ENCODE results near the gene CTCF. TPM values are rescaled to one million over a fixed set of nuclear protein-coding genes. Genes with fewer than 3 reads are reported as not detected.
A peak's percentile ranks its signal among the peaks of the same experiment; 100 is the strongest.

Gene CTCF
- total and polyA plus RNA-seq, 2 donors (not counting 3 experiments of a cell fraction or from before 2014, with no cell fraction given), result 20.7 to 40.0 TPM

DNA sequence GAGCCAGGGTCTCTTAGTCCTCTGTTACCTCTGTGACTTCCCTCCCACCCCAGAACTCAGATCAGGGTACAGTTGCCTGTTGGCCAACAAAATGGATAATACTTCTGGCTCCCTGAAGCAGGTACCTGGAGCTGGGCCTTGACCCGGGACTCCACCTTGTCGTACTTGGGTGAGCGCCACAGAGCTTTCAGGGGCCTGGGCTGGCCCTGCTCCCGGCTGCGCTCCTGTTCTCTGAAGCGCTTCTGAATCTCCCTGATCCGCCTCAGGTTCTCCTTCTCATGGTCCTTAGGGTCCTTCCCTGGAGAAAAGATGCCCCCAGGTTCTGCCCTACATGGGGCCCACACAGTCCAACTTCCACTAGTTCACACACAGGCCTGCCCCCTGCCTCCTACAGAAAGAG is 102.5 kb downstream of the CTCF start:
- CTCF ChIA-PET, result interaction anchor here (1.9 to 12.7 kb wide), 2 partner anchors 20 to 144 kb away, joined by 5 to 163 read pairs; partner anchors contain the start of gene CARMIL2

DNA sequence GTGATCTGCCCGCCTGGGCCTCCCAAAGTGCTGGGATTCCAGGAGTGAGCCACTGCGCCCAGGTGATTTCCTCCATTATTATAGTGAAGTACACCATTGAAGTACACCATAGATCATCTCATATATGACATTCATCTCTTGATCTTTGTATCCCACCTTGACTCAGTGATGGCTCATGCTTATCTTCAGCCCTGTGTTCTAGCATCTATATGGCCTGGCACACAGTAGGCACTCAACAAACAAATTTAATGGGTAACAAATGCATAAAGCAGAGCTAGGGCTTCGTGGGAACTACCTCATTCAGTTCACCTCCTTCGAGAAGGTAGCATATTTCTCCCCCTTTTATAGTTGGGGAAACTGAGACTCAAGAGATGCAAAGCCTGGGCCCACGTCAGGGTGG is 103.3 kb downstream of the CTCF start:
- intact Hi-C loops (cut with micrococcal nuclease) (no loop called here), dilution Hi-C loops (cut with MboI; ENCODE audit: extremely low pct_ligation_motif_present, low sequenced_read_pairs) (no loop called here)
- no peak for FAIRE-seq
- Histone ChIP-seq H3K9me3 (replicated peaks; ENCODE audit: control insufficient read depth, insufficient read depth, low read length) (no peaks in the 10 kb centered on the region), H2AFZ (ENCODE audit: low read depth, low read length) (no peak overlapping the region), H3K4me1 (ENCODE audit: control insufficient read depth, extremely low read depth, insufficient read depth, low read length) (peaks cover 20% of the 10 kb centered on the region), H3K4me2 (ENCODE audit: insufficient read depth, low read length) (peak overlapping the region; percentile 18), H3K9ac (replicated peaks; ENCODE audit: extremely low read depth, insufficient read depth, low read length) (no peak overlapping the region), H3K27ac (ENCODE audit: insufficient read depth, low read depth, low read length) (no peak overlapping the region), H3K9me1 (replicated peaks; ENCODE audit: control insufficient read depth, extremely low read depth, insufficient read depth, low read length) (no peaks in the 10 kb centered on the region), H4K20me1 (replicated peaks; ENCODE audit: control insufficient read depth, extremely low read depth, insufficient read depth, low read length) (no peaks in the 10 kb centered on the region), H3K36me3 (ENCODE audit: control insufficient read depth in 2 of 2, extremely low read depth in 1 of 2, insufficient read depth in 2 of 2, low read length in 2 of 2) (peaks cover 0 to 6% of the 10 kb centered on the region in 2 experiments), H3K27me3 (ENCODE audit: control insufficient read depth in 2 of 2, insufficient read depth in 2 of 2, low read length in 2 of 2) (no peaks in the 10 kb centered on the region), H3K4me3 (replicated peaks in 1 of 3; ENCODE audit: insufficient read depth in 1 of 3, low read depth in 1 of 3, low read length in 3 of 3) (peak overlapping the region in 2 of 3 experiments; percentile 27 to 74), H3K79me2 (ENCODE audit: control insufficient read depth, insufficient read depth, low read length) (no peaks in the 10 kb centered on the region)
- ChIA-PET POLR2A (no interaction called here), CTCF (interaction anchor here (0.9 to 12.7 kb wide), 8 partner anchors 20 to 171 kb away, joined by 3 to 163 read pairs (median 3); partner anchors contain the start of genes CARMIL2 and CTCF)
- DNase-seq (ENCODE audit: low read depth, low spot score), result no peak
- TF ChIP-seq JUN (IDR thresholded peaks at IDR 0.05; ENCODE audit: borderline replicate concordance, insufficient read depth, insufficient read length, low read depth) (no peak), POLR2A (IDR thresholded peaks at IDR 0.05; ENCODE audit: low read depth, low read length) (no peak), FOS (IDR thresholded peaks at IDR 0.05; ENCODE audit: borderline replicate concordance, insufficient read depth, low read length) (no peak), EZH2 (IDR thresholded peaks at IDR 0.05; ENCODE audit: borderline replicate concordance, low read depth, low read length, severe bottlenecking) (no peak), POLR2AphosphoS5 (IDR thresholded peaks at IDR 0.05; ENCODE audit: insufficient read depth, low read depth, low read length) (no peak), MYC (IDR thresholded peaks at IDR 0.05; ENCODE audit: low read depth, low read length) (no peak), GATA2 (IDR thresholded peaks at IDR 0.05; ENCODE audit: insufficient read depth, insufficient read length, low read depth, low read length) (no peak)
- TF ChIP-seq, protein P1, sequence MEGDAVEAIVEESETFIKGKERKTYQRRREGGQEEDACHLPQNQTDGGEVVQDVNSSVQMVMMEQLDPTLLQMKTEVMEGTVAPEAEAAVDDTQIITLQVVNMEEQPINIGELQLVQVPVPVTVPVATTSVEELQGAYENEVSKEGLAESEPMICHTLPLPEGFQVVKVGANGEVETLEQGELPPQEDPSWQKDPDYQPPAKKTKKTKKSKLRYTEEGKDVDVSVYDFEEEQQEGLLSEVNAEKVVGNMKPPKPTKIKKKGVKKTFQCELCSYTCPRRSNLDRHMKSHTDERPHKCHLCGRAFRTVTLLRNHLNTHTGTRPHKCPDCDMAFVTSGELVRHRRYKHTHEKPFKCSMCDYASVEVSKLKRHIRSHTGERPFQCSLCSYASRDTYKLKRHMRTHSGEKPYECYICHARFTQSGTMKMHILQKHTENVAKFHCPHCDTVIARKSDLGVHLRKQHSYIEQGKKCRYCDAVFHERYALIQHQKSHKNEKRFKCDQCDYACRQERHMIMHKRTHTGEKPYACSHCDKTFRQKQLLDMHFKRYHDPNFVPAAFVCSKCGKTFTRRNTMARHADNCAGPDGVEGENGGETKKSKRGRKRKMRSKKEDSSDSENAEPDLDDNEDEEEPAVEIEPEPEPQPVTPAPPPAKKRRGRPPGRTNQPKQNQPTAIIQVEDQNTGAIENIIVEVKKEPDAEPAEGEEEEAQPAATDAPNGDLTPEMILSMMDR (IDR thresholded peaks at IDR 0.05; ENCODE audit: extremely low read depth in 1 of 2, insufficient read depth in 1 of 2, low read depth in 1 of 2, low read length in 2 of 2), result no peak
- TF ChIP-seq, protein P2, sequence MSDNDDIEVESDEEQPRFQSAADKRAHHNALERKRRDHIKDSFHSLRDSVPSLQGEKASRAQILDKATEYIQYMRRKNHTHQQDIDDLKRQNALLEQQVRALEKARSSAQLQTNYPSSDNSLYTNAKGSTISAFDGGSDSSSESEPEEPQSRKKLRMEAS (IDR thresholded peaks at IDR 0.05; ENCODE audit: insufficient read depth, insufficient read length), result no peak
- BruUV-seq (replicated peaks), result no TSS peak

More for the DNA sequence above, 102.5 kb downstream of the CTCF start:
- Histone ChIP-seq H3K79me2 (ENCODE audit: control insufficient read depth, insufficient read depth, low read length) (no peaks in the 10 kb centered on the region), H3K27ac (ENCODE audit: insufficient read depth, low read depth, low read length) (no peak overlapping the region), H3K4me1 (ENCODE audit: control insufficient read depth, extremely low read depth, insufficient read depth, low read length) (peaks cover 20% of the 10 kb centered on the region), H3K9me1 (replicated peaks; ENCODE audit: control insufficient read depth, extremely low read depth, insufficient read depth, low read length) (no peaks in the 10 kb centered on the region), H3K36me3 (ENCODE audit: control insufficient read depth in 2 of 2, extremely low read depth in 1 of 2, insufficient read depth in 2 of 2, low read length in 2 of 2) (peaks cover 0 to 6% of the 10 kb centered on the region in 2 experiments), H2AFZ (ENCODE audit: low read depth, low read length) (no peak overlapping the region), H3K27me3 (ENCODE audit: control insufficient read depth in 2 of 2, insufficient read depth in 2 of 2, low read length in 2 of 2) (no peaks in the 10 kb centered on the region), H3K4me3 (replicated peaks in 1 of 3; ENCODE audit: insufficient read depth in 1 of 3, low read depth in 1 of 3, low read length in 3 of 3) (no peak overlapping the region), H3K4me2 (ENCODE audit: insufficient read depth, low read length) (no peak overlapping the region), H4K20me1 (replicated peaks; ENCODE audit: control insufficient read depth, extremely low read depth, insufficient read depth, low read length) (no peaks in the 10 kb centered on the region), H3K9me3 (replicated peaks; ENCODE audit: control insufficient read depth, insufficient read depth, low read length) (no peaks in the 10 kb centered on the region), H3K9ac (replicated peaks; ENCODE audit: extremely low read depth, insufficient read depth, low read length) (no peak overlapping the region)
- intact Hi-C loops (cut with micrococcal nuclease) (no loop called here), dilution Hi-C loops (cut with MboI; ENCODE audit: extremely low pct_ligation_motif_present, low sequenced_read_pairs) (no loop called here)
- POLR2A ChIA-PET, result no interaction called here
- DNase-seq (ENCODE audit: low read depth, low spot score) (no peak), FAIRE-seq (no peak)
- no peak for TF ChIP-seq GATA2 (IDR thresholded peaks at IDR 0.05; ENCODE audit: insufficient read depth, insufficient read length, low read depth, low read length)
- TF ChIP-seq, protein P1 (IDR thresholded peaks at IDR 0.05; ENCODE audit: extremely low read depth in 1 of 2, insufficient read depth in 1 of 2, low read depth in 1 of 2, low read length in 2 of 2), result no peak
- TF ChIP-seq FOS (IDR thresholded peaks at IDR 0.05; ENCODE audit: borderline replicate concordance, insufficient read depth, low read length), result no peak
- no peak for TF ChIP-seq MYC (IDR thresholded peaks at IDR 0.05; ENCODE audit: low read depth, low read length)
- no peak for TF ChIP-seq POLR2A (IDR thresholded peaks at IDR 0.05; ENCODE audit: low read depth, low read length)
- no peak for TF ChIP-seq EZH2 (IDR thresholded peaks at IDR 0.05; ENCODE audit: borderline replicate concordance, low read depth, low read length, severe bottlenecking)
- TF ChIP-seq JUN (IDR thresholded peaks at IDR 0.05; ENCODE audit: borderline replicate concordance, insufficient read depth, insufficient read length, low read depth), result no peak
- BruUV-seq (replicated peaks), result no TSS peak

Measured in endothelial cell of umbilical vein (primary cell).